NCI-H2196 (cell line): ENCODE measurements around the gene PSME2.
A peak's percentile ranks its signal among the peaks of the same experiment; 100 is the strongest.

Experiments
- DNase-seq: peaks from one replicate; lab custom pipeline; 2025; ENCODE audit not compliant: unreplicated experiment; lab: John Stamatoyannopoulos, UW

The PSME2 gene

GRCh38 chr14:24156840-24157239 is 10.4 kb upstream of the PSME2 start:
- no peak for DNase-seq

GRCh38 chr14:24155100-24155499 is 8.7 kb upstream of the PSME2 start:
- DNase-seq, result no peak

GRCh38 chr14:24151404-24152080 is 5.1 kb upstream of the PSME2 start:
- DNase-seq, result no peak

- no peak for DNase-seq
These were observed 4.6 kb upstream of the PSME2 start for GRCh38 chr14:24150993-24151392.

- no peak for DNase-seq
These were observed 4.2 kb upstream of the PSME2 start for GRCh38 chr14:24150567-24150966.

- no peak for DNase-seq
These were observed 3.7 kb upstream of the PSME2 start for GRCh38 chr14:24150061-24150460.

GRCh38 chr14:24149302-24149969 is 3.0 kb upstream of the PSME2 start:
- DNase-seq, result no peak

GRCh38 chr14:24147761-24148428 is 1.5 kb upstream of the PSME2 start:
- DNase-seq, result no peak

- peak; percentile 98 for DNase-seq
These were observed 759 bp upstream of the PSME2 start, which contains the start of gene RNF31 for GRCh38 chr14:24146978-24147760. Gene RNF31 (plus strand): TSS chr14:24147498. CDS start chr14:24147699, 201 bp downstream.

GRCh38 chr14:24145690-24146452 is 539 bp downstream of the PSME2 start:
- DNase-seq, result no peak

GRCh38 chr14:24145219-24145618 is 1.2 kb downstream of the PSME2 start:
- DNase-seq, result no peak

GRCh38 chr14:24144451-24144850 is 2.0 kb downstream of the PSME2 start:
- no peak for DNase-seq

GRCh38 chr14:24143511-24143910 is 2.9 kb downstream of the PSME2 start:
- no peak for DNase-seq

GRCh38 chr14:24141097-24141880 is 5.1 kb downstream of the PSME2 start, which contains the start of gene EMC9:
Gene EMC9 (minus strand): TSS chr14:24141591. CDS start chr14:24141304, 287 bp downstream.
- peak; percentile 100 for DNase-seq

- no peak for DNase-seq
These were observed 7.0 kb downstream of the PSME2 start for GRCh38 chr14:24139272-24139934.

- no peak for DNase-seq
These were observed 7.8 kb downstream of the PSME2 start for GRCh38 chr14:24138396-24139271.

GRCh38 chr14:24137529-24138395 is 8.6 kb downstream of the PSME2 start:
- DNase-seq, result no peak
